ENCODE results near the gene GABPB1. TPM values are rescaled to one million over a fixed set of nuclear protein-coding genes. Genes with fewer than 3 reads are reported as not detected.

The GABPB1 gene
- polyA plus RNA-seq, 2 donors: 5.1 to 7.3 TPM

DNA sequence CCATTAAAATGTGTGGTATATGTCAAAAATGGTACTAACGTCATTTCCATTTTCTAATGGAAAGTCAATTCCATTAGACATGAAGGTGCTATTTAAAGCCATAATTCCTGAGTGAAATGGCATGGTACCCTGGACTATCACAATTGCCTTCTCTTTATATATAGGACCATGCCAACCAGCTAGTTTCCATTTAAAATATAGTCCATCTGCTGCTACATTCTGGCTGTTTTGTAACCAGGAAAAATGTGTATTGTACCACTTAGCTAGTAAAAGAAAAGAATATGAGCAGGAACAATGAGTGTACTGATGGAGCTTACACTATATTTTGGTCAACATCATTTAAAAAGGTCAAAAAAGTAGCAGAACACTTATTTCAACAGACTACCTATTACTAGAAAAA lies 59.0 kb downstream of the GABPB1 start:
- no peak overlapping the region for H3K4me3 ChIP-seq (ENCODE audit: low read depth in 1 of 2, low read length in 2 of 2)
- no peak overlapping the region for H3K27ac ChIP-seq (ENCODE audit: low read depth in 2 of 2, low read length in 1 of 2)
- 91 to 95% methylated on average over 1 of the region's 1 CpG for WGBS, 2 donors
- H3K27me3 ChIP-seq (ENCODE audit: control insufficient read depth in 1 of 2, insufficient read depth in 2 of 2, low read length in 2 of 2): no peaks in the 10 kb centered on the region
- H3K4me1 ChIP-seq (ENCODE audit: control insufficient read depth in 2 of 2, insufficient read depth in 2 of 2, low read length in 1 of 2): no peaks in the 10 kb centered on the region
- no peaks in the 10 kb centered on the region for H3K9me3 ChIP-seq (ENCODE audit: control insufficient read depth in 2 of 2, insufficient read depth in 1 of 2, low read depth in 1 of 2, low read length in 1 of 2)
- H3K36me3 ChIP-seq (ENCODE audit: control insufficient read depth in 2 of 2, insufficient read depth in 2 of 2, low read length in 1 of 2): no peaks in the 10 kb centered on the region

DNA sequence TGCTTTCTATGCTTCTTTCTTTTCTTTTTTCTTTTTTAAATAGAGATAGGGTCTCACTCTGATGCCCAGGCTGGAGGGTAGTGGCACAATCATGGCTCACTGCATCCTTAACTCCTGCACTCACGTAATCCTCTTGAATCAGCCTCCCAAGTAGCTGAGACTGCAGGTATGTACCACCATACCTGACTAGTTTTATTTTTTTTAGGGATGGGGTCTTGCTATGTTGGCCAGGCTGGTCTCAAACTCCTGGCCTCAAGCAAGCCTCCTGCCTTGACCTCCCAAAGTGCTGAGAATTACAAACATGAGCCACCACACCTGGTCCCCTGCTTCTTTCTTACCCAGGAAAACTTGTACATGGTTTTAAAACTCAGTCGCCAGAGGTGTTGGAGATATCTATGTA lies 65.2 kb downstream of the GABPB1 start:
- H3K4me3 ChIP-seq (ENCODE audit: low read depth in 1 of 2, low read length in 2 of 2): no peak overlapping the region
- H3K4me1 ChIP-seq (ENCODE audit: control insufficient read depth in 2 of 2, insufficient read depth in 2 of 2, low read length in 1 of 2): no peaks in the 10 kb centered on the region
- WGBS, 2 donors: 98 to 99% methylated on average over 2 of the region's 2 CpGs
- no peak overlapping the region for H3K27ac ChIP-seq (ENCODE audit: low read depth in 2 of 2, low read length in 1 of 2)
- peaks cover 3 to 8% of the 10 kb centered on the region in 2 donors for H3K36me3 ChIP-seq (ENCODE audit: control insufficient read depth in 2 of 2, insufficient read depth in 2 of 2, low read length in 1 of 2)
- no peaks in the 10 kb centered on the region for H3K27me3 ChIP-seq (ENCODE audit: control insufficient read depth in 1 of 2, insufficient read depth in 2 of 2, low read length in 2 of 2)
- no peaks in the 10 kb centered on the region for H3K9me3 ChIP-seq (ENCODE audit: control insufficient read depth in 2 of 2, insufficient read depth in 1 of 2, low read depth in 1 of 2, low read length in 1 of 2)

DNA sequence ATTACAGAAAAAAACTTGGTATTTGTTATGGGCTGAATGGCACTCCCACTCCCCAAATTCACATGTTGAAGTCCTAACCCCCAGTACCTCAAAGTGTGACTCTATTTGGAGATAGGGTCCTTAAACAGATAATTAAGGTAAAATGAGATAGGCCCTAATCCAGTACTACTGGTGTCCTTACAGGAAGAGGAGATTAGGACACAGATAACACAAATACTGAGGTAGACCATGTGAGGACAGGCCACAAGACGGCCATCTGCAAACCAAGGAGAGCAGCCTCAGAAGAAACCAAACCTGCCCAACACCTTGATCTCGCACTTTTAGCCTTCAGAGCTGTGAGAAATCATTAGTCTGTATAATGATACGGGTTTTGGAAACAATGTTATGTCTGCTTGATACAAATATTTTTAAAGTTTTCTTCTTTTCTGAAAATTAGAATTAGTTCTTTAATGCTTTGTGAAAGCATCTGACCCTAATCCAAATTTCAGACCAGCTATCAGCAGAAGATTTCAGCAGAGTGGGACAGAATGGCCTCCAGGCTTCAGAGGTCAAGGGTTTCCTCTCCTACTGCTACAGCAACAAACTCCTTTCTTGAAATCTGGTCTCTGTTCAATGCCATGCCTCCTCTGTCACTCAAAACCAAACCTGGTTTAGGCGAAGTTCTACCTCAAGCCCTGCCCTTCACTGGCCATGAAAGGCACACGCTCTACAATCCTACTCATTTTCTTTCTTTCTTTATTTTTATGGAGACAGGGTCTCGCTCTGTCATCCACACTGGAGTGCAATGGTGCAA lies 67.5 kb downstream of the GABPB1 start:
- no peaks in the 10 kb centered on the region for H3K27me3 ChIP-seq (ENCODE audit: control insufficient read depth in 1 of 2, insufficient read depth in 2 of 2, low read length in 2 of 2)
- H3K4me3 ChIP-seq (ENCODE audit: low read depth in 1 of 2, low read length in 2 of 2): no peak overlapping the region
- no peaks in the 10 kb centered on the region for H3K9me3 ChIP-seq (ENCODE audit: control insufficient read depth in 2 of 2, insufficient read depth in 1 of 2, low read depth in 1 of 2, low read length in 1 of 2)
- no peaks in the 10 kb centered on the region for H3K4me1 ChIP-seq (ENCODE audit: control insufficient read depth in 2 of 2, insufficient read depth in 2 of 2, low read length in 1 of 2)
- no peak overlapping the region for H3K27ac ChIP-seq (ENCODE audit: low read depth in 2 of 2, low read length in 1 of 2)
- H3K36me3 ChIP-seq (ENCODE audit: control insufficient read depth in 2 of 2, insufficient read depth in 2 of 2, low read length in 1 of 2): peaks cover 3 to 8% of the 10 kb centered on the region in 2 donors
- 90 to 94% methylated on average over 6 of the region's 6 CpGs for WGBS, 2 donors

DNA sequence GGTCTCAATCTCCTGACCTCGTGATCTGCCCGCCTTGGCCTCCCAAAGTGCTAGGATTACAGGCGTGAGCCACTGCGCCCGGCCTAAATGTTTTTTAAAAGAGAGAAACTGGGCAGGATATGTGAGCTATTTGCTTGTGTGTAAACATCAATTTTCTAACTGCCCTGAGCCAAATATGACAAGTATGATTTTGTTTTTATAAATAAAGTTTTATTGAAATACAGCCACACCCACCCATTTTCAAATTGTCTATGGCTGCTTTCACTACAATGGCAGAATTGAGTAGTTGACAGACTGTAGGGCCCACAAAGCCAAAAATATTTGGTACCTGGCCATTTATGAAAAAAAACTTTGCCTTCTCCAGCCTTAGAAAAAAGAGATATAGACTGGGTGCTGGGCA lies 73.6 kb downstream of the GABPB1 start:
- H3K4me1 ChIP-seq (ENCODE audit: control insufficient read depth in 2 of 2, insufficient read depth in 2 of 2, low read length in 1 of 2): no peaks in the 10 kb centered on the region
- no peak overlapping the region for H3K27ac ChIP-seq (ENCODE audit: low read depth in 2 of 2, low read length in 1 of 2)
- H3K4me3 ChIP-seq (ENCODE audit: low read depth in 1 of 2, low read length in 2 of 2): no peak overlapping the region
- no peaks in the 10 kb centered on the region for H3K9me3 ChIP-seq (ENCODE audit: control insufficient read depth in 2 of 2, insufficient read depth in 1 of 2, low read depth in 1 of 2, low read length in 1 of 2)
- H3K36me3 ChIP-seq (ENCODE audit: control insufficient read depth in 2 of 2, insufficient read depth in 2 of 2, low read length in 1 of 2): no peaks in the 10 kb centered on the region
- no peaks in the 10 kb centered on the region for H3K27me3 ChIP-seq (ENCODE audit: control insufficient read depth in 1 of 2, insufficient read depth in 2 of 2, low read length in 2 of 2)
- 79 to 88% methylated on average over 4 to 5 of the region's 5 CpGs for WGBS, 2 donors

DNA sequence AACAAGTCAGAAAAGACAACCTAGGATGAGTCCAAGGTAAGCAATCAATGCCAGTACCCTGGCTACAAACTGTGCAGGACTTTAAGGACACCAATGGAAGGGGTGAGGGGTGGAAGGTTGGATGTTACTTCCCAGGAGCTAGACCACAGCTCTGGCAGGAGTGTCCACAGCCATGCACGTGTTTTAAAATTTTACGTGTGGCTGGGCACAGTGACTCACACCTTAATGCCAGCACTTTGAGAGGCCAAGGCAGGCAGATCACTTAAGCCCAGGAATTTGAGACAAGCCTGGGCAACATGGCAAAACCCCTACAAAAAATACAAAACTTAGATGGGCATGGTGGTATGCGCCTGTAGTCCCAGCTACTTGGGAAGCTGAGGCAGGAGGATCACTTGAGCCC lies 74.7 kb downstream of the GABPB1 start:
- no peaks in the 10 kb centered on the region for H3K27me3 ChIP-seq (ENCODE audit: control insufficient read depth in 1 of 2, insufficient read depth in 2 of 2, low read length in 2 of 2)
- no peaks in the 10 kb centered on the region for H3K9me3 ChIP-seq (ENCODE audit: control insufficient read depth in 2 of 2, insufficient read depth in 1 of 2, low read depth in 1 of 2, low read length in 1 of 2)
- 70 to 89% methylated on average over 3 of the region's 3 CpGs for whole genome bisulfite sequencing, 2 donors
- H3K27ac ChIP-seq (ENCODE audit: low read depth in 2 of 2, low read length in 1 of 2): no peak overlapping the region
- no peak overlapping the region for H3K4me3 ChIP-seq (ENCODE audit: low read depth in 1 of 2, low read length in 2 of 2)
- H3K4me1 ChIP-seq (ENCODE audit: control insufficient read depth in 2 of 2, insufficient read depth in 2 of 2, low read length in 1 of 2): no peaks in the 10 kb centered on the region
- H3K36me3 ChIP-seq (ENCODE audit: control insufficient read depth in 2 of 2, insufficient read depth in 2 of 2, low read length in 1 of 2): no peaks in the 10 kb centered on the region

DNA sequence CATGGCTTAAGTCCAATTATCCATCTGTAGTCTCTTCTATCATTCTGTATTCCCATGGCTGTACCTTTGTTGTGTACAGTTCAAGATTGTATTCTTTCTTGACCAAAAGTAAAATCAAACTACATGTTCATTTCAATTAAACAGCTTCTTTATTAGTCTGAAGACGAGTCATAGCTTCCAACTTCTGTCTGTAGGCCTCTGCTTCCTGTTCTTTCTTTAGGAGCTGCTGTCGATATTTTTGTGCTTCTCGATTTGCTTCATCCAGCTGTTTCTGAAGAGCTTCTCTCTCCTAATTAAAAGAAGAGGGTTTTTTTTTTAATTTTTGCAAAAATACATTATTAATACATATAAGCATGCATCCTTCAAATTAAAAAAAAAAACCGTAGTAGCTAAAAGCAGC lies 76.5 kb downstream of the GABPB1 start:
- Histone ChIP-seq H3K4me3 (ENCODE audit: low read depth in 1 of 2, low read length in 2 of 2) (no peak overlapping the region), H3K9me3 (ENCODE audit: control insufficient read depth in 2 of 2, insufficient read depth in 1 of 2, low read depth in 1 of 2, low read length in 1 of 2) (no peaks in the 10 kb centered on the region), H3K27ac (ENCODE audit: low read depth in 2 of 2, low read length in 1 of 2) (no peak overlapping the region), H3K36me3 (ENCODE audit: control insufficient read depth in 2 of 2, insufficient read depth in 2 of 2, low read length in 1 of 2) (no peaks in the 10 kb centered on the region), H3K4me1 (ENCODE audit: control insufficient read depth in 2 of 2, insufficient read depth in 2 of 2, low read length in 1 of 2) (no peaks in the 10 kb centered on the region), H3K27me3 (ENCODE audit: control insufficient read depth in 1 of 2, insufficient read depth in 2 of 2, low read length in 2 of 2) (no peaks in the 10 kb centered on the region)
- WGBS, 2 donors: 81 to 87% methylated on average over 4 of the region's 4 CpGs

DNA sequence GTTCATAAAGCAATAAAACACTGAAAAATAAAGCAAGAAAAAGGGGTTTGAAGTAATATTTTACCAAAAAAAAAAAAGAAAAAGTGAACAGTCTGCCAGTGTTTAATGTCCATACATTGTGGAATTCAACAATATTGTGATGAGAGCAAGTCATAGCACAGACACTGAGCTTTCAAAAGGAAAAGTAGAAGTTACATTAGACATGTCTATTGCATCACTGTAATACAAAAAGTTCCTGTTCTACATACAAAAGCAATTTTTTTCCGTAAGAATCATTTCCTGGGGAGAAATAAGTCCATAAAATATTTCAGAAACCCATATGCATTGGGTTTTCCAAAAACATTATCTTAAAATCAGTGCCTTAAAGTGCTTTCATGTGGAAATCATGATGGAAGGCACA lies 77.6 kb downstream of the GABPB1 start:
- no peaks in the 10 kb centered on the region for H3K4me1 ChIP-seq (ENCODE audit: control insufficient read depth in 2 of 2, insufficient read depth in 2 of 2, low read length in 1 of 2)
- H3K27me3 ChIP-seq (ENCODE audit: control insufficient read depth in 1 of 2, insufficient read depth in 2 of 2, low read length in 2 of 2): no peaks in the 10 kb centered on the region
- 91 to 95% methylated on average over 1 of the region's 1 CpG for WGBS, 2 donors
- H3K9me3 ChIP-seq (ENCODE audit: control insufficient read depth in 2 of 2, insufficient read depth in 1 of 2, low read depth in 1 of 2, low read length in 1 of 2): no peaks in the 10 kb centered on the region
- no peaks in the 10 kb centered on the region for H3K36me3 ChIP-seq (ENCODE audit: control insufficient read depth in 2 of 2, insufficient read depth in 2 of 2, low read length in 1 of 2)
- no peak overlapping the region for H3K4me3 ChIP-seq (ENCODE audit: low read depth in 1 of 2, low read length in 2 of 2)
- no peak overlapping the region for H3K27ac ChIP-seq (ENCODE audit: low read depth in 2 of 2, low read length in 1 of 2)

DNA sequence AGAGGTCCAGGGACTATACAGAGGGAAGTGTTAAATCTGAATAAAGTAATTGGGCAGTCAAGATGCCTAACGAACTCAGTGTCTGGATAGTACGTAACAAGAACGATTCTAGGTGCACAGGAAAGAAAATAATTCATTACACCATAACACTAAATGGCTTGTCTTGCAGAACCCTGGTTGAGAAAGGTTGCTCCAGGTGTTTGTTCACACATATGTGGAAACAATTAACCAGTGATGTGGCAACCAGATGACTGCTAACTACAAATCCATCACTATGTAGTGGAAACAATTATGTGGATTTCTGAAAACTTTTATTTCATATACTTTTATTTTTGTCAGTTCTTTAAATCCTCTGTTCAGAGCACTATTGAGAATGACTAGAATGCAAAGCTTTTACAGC lies 79.1 kb downstream of the GABPB1 start:
- Histone ChIP-seq H3K4me1 (ENCODE audit: control insufficient read depth in 2 of 2, insufficient read depth in 2 of 2, low read length in 1 of 2) (no peaks in the 10 kb centered on the region), H3K27me3 (ENCODE audit: control insufficient read depth in 1 of 2, insufficient read depth in 2 of 2, low read length in 2 of 2) (no peaks in the 10 kb centered on the region), H3K36me3 (ENCODE audit: control insufficient read depth in 2 of 2, insufficient read depth in 2 of 2, low read length in 1 of 2) (no peaks in the 10 kb centered on the region), H3K9me3 (ENCODE audit: control insufficient read depth in 2 of 2, insufficient read depth in 1 of 2, low read depth in 1 of 2, low read length in 1 of 2) (no peaks in the 10 kb centered on the region), H3K4me3 (ENCODE audit: low read depth in 1 of 2, low read length in 2 of 2) (no peak overlapping the region), H3K27ac (ENCODE audit: low read depth in 2 of 2, low read length in 1 of 2) (no peak overlapping the region)
- 85 to 89% methylated on average over 3 of the region's 3 CpGs for WGBS, 2 donors

DNA sequence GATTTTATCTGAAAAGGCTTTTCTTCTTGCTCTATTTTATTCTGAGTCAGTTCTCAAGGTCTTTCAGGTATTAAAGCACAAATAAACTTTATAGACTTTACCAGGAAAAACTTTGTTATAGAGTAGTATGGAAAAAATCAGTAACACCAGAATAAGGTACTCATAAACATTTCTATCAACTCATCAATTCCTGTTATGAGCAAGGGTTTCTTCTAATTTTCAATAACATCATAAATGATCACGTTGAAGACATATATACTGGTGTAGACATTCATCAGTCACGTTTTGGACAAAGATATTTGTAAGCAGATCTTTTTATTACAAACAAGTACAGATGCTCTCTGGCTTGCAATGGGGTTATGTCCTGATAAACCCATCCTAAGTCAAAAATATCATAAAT lies 79.9 kb downstream of the GABPB1 start:
- Histone ChIP-seq H3K4me1 (ENCODE audit: control insufficient read depth in 2 of 2, insufficient read depth in 2 of 2, low read length in 1 of 2) (no peaks in the 10 kb centered on the region), H3K4me3 (ENCODE audit: low read depth in 1 of 2, low read length in 2 of 2) (no peak overlapping the region), H3K36me3 (ENCODE audit: control insufficient read depth in 2 of 2, insufficient read depth in 2 of 2, low read length in 1 of 2) (no peaks in the 10 kb centered on the region), H3K27me3 (ENCODE audit: control insufficient read depth in 1 of 2, insufficient read depth in 2 of 2, low read length in 2 of 2) (no peaks in the 10 kb centered on the region), H3K27ac (ENCODE audit: low read depth in 2 of 2, low read length in 1 of 2) (no peak overlapping the region), H3K9me3 (ENCODE audit: control insufficient read depth in 2 of 2, insufficient read depth in 1 of 2, low read depth in 1 of 2, low read length in 1 of 2) (no peaks in the 10 kb centered on the region)
- 44 to 49% methylated on average over 2 of the region's 2 CpGs for WGBS, 2 donors

DNA sequence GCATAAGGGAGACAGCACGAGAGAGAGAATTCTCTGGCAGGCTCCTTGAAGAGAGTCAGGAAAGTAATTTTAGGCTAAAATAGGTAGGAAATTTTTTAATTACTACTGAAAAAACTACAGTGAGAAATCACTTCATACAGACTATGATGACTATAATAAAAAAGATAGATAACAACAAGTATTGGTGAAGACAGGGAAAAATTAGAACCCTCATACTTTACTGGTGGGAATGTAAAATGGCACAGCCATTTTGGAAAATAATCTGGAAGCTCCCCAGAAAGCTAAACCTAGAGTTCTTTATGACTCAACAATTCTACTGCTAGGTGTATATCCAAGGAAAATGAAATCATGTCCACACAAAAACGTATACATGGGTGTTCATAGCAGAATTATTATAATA lies 87.4 kb downstream of the GABPB1 start:
- Histone ChIP-seq H3K9me3 (ENCODE audit: control insufficient read depth in 2 of 2, insufficient read depth in 1 of 2, low read depth in 1 of 2, low read length in 1 of 2) (no peaks in the 10 kb centered on the region), H3K4me1 (ENCODE audit: control insufficient read depth in 2 of 2, insufficient read depth in 2 of 2, low read length in 1 of 2) (no peaks in the 10 kb centered on the region), H3K27me3 (ENCODE audit: control insufficient read depth in 1 of 2, insufficient read depth in 2 of 2, low read length in 2 of 2) (no peaks in the 10 kb centered on the region), H3K4me3 (ENCODE audit: low read depth in 1 of 2, low read length in 2 of 2) (no peak overlapping the region), H3K27ac (ENCODE audit: low read depth in 2 of 2, low read length in 1 of 2) (no peak overlapping the region), H3K36me3 (ENCODE audit: control insufficient read depth in 2 of 2, insufficient read depth in 2 of 2, low read length in 1 of 2) (no peaks in the 10 kb centered on the region)
- WGBS, 2 donors: 74 to 75% methylated on average over 2 of the region's 2 CpGs

All from esophagus (tissue), 2 donors.